LNCaP clone FGC (cell line): ENCODE data around the gene BACH1.

Source experiments
- DNase-seq: peaks from one replicate; pipeline ENCODE4 v3.0.0-alpha.2; 2011; ENCODE audit warnings: low read depth
- H3K4me3 ChIP-seq: 2 replicates; pipeline ENCODE4 v1.5.1; 2011; ENCODE audit warnings: mild to moderate bottlenecking, low read depth, low read length, control low read depth
- TF ChIP-seq, protein P1 (sequence below): IDR thresholded peaks from 2 replicates; pipeline ENCODE4 v1.5.1; 2012; ENCODE audit warnings: mild to moderate bottlenecking; ENCODE audit not compliant: control insufficient read depth, insufficient read depth; ENCODE audit errors: extremely low read depth

BACH1 gene

DNA sequence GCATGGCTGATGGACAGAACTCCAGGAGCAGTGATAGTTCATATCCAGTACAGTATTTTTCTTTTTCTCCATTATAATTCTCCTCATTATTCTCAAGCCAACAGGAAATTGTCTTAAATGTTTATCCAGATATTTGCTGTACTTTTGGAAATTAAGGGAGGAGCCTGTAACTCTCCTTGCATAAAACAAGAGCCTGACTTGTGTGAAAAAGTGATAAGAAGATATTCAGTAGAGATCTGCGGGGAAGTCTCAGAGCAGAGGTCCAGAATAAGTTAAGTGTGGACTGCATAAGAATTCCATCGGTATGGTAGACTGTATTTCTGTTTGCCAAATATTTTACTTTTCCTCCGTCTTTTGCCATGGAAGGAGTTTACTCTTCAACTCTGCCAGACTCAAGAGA is 70.2 kb downstream of the BACH1 start:
- no peak for DNase-seq
- H3K4me3 ChIP-seq: no peak overlapping the region
- TF ChIP-seq, protein P1, sequence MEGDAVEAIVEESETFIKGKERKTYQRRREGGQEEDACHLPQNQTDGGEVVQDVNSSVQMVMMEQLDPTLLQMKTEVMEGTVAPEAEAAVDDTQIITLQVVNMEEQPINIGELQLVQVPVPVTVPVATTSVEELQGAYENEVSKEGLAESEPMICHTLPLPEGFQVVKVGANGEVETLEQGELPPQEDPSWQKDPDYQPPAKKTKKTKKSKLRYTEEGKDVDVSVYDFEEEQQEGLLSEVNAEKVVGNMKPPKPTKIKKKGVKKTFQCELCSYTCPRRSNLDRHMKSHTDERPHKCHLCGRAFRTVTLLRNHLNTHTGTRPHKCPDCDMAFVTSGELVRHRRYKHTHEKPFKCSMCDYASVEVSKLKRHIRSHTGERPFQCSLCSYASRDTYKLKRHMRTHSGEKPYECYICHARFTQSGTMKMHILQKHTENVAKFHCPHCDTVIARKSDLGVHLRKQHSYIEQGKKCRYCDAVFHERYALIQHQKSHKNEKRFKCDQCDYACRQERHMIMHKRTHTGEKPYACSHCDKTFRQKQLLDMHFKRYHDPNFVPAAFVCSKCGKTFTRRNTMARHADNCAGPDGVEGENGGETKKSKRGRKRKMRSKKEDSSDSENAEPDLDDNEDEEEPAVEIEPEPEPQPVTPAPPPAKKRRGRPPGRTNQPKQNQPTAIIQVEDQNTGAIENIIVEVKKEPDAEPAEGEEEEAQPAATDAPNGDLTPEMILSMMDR: no peak

DNA sequence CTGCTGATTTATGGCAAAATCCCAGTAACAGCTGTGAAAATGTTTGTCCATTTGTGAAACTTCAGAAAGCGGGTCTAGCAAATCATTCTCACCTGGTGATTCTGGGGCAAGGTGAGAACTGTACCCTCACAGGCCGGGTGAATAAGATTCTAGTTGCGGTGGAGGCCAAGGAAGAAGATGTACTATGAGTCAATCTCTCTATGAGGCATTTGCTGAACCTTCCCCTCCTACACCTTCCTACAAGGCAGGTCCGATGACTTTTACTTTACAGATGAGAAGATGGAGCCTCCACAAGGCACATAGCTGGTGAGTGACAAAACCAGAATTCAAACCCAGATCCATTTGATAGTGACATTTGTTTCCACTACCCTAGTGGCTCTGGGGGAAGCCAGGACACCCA is 72.7 kb downstream of the BACH1 start:
- DNase-seq: no peak
- TF ChIP-seq, protein P1: no peak
- H3K4me3 ChIP-seq: no peak overlapping the region

DNA sequence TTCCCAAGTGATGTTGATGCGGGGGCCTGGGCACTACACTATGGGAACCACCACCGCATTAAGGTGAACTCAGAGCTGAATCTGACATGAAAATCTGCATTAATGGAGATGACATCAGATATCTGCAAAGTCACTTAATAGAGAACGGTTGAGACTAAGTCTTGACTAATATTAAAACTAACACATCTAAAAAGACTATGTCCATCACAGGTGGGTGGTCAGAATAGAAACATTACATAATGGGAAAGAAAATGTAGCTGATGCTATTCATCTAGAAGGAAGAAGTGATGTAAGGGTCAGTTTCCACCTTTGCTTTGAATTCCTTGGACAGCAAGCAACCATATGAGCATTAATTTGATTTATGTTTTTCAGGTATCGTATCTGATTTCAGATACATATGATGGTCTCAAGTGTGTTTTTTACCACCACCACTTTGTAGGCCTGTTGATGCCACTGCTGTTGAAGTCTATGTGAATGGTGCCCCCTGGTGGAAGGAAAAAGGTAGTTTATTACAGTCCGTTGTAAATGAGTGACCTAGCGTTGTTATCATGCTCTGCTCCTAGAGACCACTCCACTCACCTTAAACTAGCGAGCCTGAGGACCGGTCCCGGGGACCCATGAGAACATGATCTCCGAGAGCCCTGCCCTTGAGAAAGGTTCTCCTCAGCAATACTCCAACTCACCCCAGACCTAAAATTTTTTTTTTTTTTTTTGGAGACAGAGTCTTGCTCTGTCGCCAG is 73.5 kb downstream of the BACH1 start:
- TF ChIP-seq, protein P1: peak; percentile 76
- DNase-seq: peak; percentile 50
- H3K4me3 ChIP-seq: no peak overlapping the region

DNA sequence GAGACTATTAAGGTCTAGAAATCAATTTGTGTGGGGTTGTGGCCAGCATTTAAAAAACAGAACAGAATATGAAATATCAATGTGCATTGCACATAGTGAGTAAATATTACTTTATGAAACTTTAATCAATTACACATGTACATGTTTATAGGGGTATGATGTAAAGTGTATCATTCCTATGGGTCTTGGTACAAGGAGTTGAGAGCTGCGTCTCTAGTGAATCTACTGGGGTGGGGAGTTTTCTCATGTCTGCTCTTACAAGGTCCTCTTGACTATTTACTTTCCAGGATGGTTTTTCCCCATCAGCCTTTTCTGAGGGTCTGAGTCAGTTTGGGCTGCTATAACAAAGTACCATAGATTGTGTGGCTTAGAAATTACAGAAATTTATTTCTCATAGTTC is 75.8 kb downstream of the BACH1 start:
- no peak for DNase-seq
- TF ChIP-seq, protein P1: no peak
- H3K4me3 ChIP-seq: no peak overlapping the region

DNA sequence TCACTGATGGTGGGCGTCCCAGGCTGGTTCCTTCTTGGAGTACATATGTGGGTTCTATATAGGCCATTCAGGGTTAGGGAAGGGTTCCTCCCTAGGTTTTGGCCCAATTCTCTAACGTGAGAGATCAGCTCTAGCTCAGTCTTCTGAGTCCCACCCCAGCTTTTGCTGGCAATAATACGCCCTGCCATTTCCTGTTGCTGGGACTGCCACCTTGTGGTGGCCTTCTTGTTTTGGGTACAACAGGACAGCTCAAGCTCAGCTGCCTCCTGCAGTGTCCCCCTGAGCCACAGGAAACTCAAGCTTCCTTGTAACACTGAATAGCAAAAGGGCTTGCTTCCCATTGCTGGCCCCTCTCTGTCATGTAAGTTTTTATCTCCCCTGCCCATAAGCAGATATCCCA is 77.8 kb downstream of the BACH1 start:
- no peak overlapping the region for H3K4me3 ChIP-seq
- TF ChIP-seq, protein P1: peak; percentile 31
- DNase-seq: no peak

DNA sequence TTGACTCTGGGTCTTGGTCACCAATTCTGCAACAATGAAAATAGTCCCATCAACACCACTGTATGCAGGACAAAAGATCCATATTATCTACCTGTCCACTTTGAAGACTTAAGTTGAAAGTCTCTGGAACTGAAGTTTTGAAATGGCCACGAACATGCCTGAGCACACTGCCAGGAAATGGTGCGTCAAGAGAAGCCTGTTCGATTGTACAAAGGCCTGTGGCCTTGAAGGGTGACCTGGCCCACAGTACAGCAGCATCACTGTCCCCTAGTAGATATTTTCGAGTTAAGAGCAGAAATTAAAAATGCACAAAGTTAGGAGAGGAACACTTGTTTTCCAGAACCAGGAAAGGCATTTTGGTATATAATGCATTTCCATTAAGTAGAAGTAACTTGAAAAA is 78.5 kb downstream of the BACH1 start:
- TF ChIP-seq, protein P1: no peak
- DNase-seq: no peak
- H3K4me3 ChIP-seq: no peak overlapping the region

DNA sequence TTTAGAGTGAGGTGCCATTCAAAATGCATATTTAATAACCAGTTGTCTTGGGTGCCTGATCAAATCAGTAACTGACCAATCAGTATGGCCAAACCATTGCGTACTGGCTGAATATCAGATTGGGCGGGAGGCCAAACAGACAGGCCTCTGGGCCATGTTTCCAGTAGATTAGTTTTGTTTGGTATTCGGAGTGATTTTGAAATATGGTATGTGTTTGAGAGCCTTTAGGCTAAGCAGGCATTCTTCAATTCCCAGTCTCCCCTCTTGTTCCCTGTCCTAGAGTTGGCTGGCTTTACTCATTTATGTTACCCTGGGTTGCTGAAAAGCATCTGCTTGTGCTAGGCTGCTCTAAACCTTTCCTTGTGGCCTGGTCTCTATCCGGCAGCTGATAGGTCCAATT is 80.1 kb downstream of the BACH1 start:
- DNase-seq: no peak
- TF ChIP-seq, protein P1: no peak
- no peak overlapping the region for H3K4me3 ChIP-seq
